ENCODE measurements around the gene YY1.
"Not testable (repeated sequence)": the region's sequence is repeated elsewhere in the genome, so short reads cannot be mapped to it uniquely, and the experiment has no call there.

YY1 gene

GRCh38 chr14:100297320-100298300, 58.7 kb downstream of the YY1 start:
- no peak for DNase-seq

- no peak for DNase-seq
Observed at GRCh38 chr14:100298551-100299237, 59.8 kb downstream of the YY1 start.

DNA sequence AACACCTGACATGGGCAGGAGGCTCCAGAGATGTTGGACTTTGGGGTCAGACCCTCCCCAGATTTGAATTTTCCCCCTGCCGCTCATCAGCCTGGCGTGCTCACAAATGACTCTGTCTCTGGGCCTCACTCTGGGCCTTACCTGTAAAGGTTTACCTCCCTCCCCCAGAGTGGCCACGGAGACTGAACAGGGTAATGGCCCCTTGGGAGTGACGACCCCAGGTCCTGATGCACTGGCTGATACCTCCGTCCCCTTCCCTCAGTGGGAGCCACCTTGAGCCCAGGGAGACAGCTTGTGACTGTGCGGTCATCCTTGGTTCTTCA, 60.3 kb downstream of the YY1 start:
- no peak for DNase-seq

GRCh38 chr14:100302616-100303015, 63.7 kb downstream of the YY1 start:
- no peak for DNase-seq

- no peak for DNase-seq
Observed at GRCh38 chr14:100303179-100303578, 64.2 kb downstream of the YY1 start.

DNA sequence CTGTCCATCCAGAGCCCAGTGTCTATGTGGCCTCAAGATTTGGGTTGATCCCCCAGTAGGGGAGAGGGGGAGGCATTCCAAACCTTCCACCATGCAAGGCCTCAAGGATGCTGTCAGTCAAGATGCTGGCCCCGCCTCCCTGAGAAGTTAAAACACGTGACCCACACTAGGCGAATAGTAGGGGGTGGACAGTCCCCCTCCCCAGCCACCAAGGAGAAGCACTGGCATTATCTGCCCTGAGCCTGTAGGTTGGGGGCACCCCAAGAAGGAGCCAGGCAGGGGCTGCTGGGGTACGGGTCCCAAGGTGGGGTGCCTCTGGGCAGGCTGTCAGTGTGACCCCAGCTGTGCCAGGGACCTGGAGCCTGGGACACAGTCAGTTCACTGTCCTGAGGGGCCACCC, 65.0 kb downstream of the YY1 start:
- no peak for DNase-seq

DNA sequence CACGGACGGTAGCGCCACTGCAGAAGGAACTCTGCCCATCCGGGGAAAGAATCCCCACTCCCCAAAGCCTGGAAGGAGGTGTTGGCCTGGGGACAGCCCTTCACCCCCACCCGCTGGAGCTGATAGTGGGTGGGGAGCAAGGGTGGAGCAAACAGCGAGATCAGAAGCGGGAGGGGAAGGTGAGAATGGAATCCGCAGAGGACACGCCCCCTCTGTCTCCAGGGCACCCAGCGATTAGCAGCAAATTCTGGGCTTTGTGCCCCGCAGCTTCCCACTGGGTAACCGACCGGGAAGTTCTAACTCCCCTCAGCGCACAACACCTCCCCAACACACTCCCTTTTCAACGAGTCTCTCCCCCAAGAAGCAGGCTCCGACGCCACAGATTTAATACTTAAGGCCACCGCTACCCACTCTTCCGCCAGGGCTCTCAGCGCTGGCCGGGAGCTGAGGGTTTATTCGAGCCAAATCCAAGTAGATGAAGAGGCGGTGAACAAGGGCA, 65.9 kb downstream of the YY1 start:
- DNase-seq = no peak

DNA sequence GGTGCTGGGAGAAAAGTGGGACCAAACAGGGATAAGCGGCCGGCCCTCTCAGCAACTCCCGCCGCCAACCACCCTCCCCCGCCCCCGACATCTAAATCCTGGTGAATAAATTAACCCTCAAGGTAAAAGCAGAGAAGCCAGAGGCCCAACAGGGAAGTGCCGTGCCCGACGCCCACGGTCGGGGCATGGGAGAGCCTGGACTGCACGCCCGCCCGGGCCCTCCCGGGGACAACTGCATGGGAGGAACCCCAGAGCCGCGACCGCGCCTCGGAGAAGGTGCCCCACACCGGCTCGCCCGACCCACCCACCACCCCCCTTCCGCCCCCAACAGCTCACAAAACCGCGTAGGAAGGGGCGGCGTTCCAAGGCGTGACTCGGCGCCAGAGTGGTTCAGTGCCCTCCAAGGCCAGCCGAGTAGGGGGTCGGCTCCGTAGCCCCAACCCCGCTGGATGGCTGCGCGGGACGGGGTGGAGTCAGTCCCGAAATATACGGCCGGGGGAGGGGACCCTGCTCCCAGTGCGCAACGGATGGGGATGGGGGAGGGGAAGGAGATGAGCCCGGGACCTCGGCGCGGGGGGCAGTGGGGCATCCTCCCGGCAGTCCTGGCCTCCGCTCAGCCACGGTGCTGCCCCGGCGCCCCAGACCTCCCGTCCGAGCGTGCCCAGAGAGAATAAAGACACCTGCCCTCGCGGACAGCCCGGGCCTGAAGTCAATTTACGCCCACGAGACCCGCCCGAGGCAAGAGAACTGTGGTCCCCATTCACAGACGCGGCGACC, 66.6 kb downstream of the YY1 start:
- DNase-seq = no peak

- DNase-seq = peak; percentile 51
Observed at GRCh38 chr14:100306101-100306997, 67.4 kb downstream of the YY1 start, which contains the start of gene SLC25A29. Gene SLC25A29, minus strand, starts transcription at chr14:100306444. Its CDS starts 212 bp downstream, at chr14:100306232.

DNA sequence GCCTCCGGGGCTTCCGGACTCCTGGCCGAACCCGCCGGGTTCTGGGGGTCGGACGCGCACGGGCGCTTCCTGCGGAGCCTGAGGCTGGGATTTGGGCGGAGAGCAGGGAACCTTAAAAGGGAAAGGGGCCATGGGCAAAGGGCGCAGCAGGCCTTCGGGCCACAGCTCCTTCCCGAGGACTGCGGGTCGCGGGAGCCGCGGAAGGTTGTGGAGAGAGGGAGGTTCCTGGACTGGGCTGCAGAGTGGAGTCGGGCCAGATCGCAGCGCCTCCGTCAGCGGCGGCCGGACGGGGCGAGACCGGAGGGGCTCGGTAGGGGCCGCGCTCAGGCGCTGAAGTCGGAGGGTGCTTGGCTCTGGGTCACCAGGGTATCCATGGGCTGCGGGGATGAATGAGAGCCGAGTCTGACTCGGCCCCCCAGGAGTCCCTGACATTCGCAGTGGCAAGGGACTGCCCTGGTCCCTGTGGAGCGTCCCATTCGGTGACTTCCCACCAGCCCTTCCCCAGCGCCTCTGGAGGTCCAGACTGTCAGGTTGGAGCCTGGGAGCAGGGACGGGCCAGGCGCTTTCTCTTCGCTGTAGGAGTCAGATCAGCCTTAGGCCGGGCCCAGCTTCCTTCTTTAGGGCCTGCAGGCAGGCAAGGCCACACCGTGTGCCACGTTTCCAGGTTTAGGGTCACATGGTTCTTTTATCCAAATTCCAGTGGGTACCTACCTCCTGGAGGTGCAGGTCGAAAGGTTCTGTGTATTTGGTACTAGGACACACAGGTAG, 68.2 kb downstream of the YY1 start:
- DNase-seq = no peak

DNA sequence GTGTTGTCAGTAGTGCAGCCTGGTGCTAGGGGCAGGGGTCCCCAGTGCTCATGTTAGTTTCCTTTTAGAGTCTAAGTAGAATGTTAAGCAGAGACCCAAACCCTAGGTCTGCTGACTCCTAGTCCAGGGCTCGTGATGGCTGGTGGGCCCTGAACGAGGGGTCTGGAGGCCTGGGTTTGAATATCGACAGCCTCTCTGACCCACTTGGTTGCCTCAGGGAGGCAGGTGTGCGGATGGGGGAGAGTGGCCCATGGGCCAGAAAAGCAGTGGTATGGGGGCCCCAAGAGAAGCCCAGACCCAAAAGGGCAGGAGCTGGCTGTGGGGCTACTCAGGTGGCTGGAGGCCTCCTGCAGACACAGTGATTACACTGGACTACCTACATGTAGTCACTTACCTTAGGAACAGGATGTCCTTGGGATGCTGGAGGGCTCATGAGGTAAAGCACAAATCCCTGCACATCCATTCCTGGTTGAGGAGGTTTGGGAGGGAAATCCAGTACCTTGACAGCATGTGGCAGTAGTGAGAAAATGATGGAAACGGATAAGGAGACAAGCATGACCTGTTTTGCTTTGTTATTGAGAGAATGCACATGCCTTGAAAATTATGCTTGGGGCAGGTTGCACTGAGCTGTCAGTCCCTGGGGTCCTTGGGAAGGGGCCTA, 69.0 kb downstream of the YY1 start:
- no peak for DNase-seq

- not testable (repeated sequence) for DNase-seq
Observed at GRCh38 chr14:100308427-100308792, 69.5 kb downstream of the YY1 start.

- no peak for DNase-seq
Observed at GRCh38 chr14:100309028-100309737, 70.2 kb downstream of the YY1 start.

GRCh38 chr14:100312110-100312876, 73.3 kb downstream of the YY1 start:
- peak; percentile 67 for DNase-seq

- DNase-seq = no peak
Observed at GRCh38 chr14:100312877-100313400, 74.0 kb downstream of the YY1 start.

DNA sequence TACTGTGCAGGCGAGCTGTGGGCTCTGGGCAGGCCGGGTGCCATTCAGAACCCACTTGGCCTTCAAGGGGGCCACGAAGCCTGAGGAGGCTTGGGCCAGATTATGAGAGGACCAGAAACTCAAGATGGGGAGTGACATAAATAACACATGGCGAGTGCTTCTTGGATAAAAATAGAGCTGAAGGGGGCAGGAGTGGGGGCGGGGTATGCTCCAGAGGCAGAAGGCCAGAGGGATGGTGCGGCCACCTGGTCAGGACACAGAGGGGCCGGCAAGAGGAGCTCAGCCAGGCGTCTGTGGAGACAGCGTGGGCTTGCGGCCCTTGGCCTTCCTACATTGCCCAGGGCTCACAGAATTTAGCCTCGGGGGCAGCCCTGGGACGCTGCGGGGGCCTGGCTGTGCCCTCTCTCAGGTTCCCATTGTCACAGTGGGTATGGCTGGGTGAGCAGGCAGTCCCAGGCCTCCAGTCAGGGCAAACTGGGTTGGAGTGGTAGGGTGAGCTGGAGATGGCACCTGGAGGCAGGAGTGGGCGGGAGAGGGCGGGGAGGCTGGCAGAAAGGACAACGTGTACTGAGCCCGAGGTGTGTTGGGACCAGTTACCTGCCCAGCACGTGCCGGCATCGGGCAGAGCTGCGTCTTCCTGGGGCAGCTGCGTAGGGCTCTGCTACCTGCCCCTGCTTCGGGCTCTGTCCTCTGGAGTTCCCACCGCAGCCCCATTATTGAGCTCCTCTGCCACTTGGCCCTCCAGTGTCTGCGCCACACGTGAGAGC, 74.7 kb downstream of the YY1 start:
- no peak for DNase-seq

- no peak for DNase-seq
Observed at GRCh38 chr14:100314724-100315123, 75.8 kb downstream of the YY1 start.

GRCh38 chr14:100317389-100317788, 78.4 kb downstream of the YY1 start:
- DNase-seq = no peak

Data from NCI-H524 treated with DMSO at 0.1 percent for 48 hours (cell line).